Globus pallidus (tissue), 1 donor: ENCODE data around the gene STK40.
A peak's percentile ranks its signal among the peaks of the same experiment; 100 is the strongest.

ENCODE experiments used
- DNase-seq: peaks from one replicate; pipeline ENCODE4 v3.0.0-alpha.2; 2015; ENCODE audit warnings: low spot score

Gene STK40

DNA sequence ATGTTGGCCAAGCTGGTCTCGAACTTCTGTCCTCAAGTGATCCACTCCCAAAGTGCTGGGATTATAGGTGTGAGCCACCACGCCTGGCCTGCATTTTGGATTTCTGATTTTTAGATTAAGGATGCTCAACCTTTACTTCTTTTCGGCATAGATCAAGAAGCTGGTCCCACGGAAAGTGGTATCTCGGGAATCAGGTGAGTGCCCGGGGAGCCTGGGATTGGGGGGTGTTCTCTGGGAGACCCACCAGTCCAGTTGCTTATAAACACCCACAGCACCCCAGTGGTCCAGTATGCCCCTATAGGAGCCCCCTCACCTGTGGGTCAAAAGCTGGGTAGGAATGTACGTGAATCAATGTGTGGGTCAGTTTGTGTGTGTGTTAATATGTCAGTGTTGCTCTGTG lies 76.3 kb downstream of the STK40 start:
- no peak for DNase-seq

DNA sequence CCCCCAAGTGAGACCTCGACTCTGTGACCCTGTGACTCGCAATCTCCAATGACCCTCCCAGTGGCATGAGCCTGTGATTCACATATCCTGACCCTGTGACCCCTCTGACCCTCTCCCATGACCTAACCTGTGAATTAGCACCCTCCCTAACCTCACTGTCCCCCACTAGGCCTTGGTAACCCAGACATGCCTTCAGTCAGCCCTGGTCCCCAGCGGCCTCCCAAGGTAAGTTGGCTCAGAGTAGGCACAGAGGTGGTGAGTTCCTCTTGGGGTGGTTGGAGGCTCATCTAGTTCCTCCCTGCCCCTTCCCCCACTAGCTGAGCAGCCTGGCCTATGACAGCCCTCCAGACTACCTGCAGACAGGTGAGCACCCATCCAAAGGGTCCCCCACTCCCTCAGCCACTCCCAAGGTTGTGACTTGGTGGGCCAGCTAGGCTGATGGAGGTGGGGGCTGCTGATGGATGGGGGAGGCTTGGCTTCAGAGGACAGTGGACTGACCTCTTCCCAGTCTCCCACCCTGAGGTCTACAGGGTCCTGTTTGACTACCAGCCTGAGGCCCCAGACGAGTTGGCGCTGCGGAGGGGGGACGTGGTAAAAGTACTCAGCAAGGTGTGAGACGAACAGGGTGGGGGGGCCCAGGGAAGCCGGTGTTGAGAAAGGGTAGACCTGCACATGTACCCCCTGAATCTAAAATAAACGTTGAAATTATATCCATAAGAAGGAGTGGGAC lies 78.0 kb downstream of the STK40 start:
- no peak for DNase-seq

DNA sequence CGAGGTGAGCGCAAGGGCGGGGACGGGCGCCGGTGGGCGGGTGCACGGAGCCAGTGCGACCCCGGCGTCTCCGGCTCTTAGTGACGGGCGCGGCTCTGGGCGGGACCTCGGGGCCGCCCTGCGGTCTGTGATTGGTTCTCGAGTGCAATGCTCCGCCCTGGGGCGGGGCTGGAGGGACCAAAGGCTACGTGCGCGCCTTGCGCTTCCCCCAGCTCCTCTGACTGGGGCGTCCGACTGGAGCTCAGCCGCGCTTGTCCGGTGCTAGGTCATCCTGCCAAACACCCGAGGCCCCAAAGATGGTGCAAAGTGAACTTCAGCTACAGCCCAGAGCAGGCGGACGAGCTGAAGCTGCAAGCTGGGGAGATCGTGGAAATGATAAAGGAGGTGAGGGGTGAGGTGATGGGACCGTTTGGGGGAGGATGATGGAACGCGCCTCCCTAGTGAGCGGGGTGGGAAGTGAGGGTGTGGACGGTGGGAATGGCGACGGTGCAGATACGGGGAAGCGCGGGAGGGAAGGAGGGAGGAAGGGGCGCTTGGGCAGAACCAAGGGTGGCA lies 78.7 kb downstream of the STK40 start:
- peak; percentile 79 for DNase-seq

DNA sequence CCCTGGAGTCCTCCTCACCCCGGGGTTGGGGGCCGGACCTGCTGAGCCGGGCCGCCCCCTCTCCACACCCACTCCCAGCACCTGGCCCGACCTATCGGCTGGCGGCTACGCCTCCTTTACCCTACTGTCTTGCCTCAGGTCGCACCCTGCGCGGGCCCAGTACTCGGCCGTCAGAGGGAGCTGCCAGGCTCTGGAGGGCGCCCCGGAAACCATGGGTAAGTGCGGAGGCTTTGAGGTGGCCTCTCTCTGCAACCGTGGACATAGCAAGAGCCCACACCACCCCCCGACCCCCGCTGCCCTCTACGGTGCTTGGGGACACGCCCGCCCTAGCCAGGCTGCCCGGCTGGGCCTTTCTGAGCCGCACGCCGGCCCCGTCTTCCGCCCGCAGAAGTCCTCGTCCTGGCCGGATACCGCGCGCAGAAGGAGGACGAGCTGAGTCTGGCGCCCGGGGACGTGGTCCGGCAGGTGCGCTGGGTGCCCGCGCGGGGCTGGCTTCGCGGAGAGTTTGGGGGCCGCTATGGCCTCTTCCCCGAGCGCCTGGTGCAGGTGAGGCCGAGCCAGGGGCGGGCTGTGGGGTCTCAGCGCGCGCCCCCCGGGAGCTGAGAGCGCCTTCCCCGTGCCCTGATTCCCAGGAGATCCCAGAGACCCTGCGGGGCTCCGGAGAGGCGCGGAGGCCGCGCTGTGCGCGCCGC lies 79.4 kb downstream of the STK40 start, which contains the start of gene SH3D21:
SH3D21 (plus strand) TSS at position 159 of the 692 bp plus-strand sequence; CDS start at position 212, 53 bp downstream.
- no peak for DNase-seq

DNA sequence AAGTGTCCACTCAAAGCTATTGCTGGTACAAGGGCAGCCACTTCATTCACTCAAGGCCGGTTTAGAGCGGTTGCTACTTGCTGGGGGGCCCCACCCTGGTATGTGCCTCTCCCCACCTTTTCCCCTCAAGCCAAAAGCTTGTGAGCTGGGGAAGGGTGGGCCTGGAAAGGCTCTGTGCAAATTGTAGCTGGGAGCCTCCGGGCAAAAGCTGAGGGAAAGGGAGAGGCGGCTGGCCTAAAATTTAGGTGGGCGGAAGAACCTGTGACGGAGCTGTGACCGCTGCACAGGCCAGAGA lies 79.9 kb downstream of the STK40 start:
- DNase-seq = no peak

DNA sequence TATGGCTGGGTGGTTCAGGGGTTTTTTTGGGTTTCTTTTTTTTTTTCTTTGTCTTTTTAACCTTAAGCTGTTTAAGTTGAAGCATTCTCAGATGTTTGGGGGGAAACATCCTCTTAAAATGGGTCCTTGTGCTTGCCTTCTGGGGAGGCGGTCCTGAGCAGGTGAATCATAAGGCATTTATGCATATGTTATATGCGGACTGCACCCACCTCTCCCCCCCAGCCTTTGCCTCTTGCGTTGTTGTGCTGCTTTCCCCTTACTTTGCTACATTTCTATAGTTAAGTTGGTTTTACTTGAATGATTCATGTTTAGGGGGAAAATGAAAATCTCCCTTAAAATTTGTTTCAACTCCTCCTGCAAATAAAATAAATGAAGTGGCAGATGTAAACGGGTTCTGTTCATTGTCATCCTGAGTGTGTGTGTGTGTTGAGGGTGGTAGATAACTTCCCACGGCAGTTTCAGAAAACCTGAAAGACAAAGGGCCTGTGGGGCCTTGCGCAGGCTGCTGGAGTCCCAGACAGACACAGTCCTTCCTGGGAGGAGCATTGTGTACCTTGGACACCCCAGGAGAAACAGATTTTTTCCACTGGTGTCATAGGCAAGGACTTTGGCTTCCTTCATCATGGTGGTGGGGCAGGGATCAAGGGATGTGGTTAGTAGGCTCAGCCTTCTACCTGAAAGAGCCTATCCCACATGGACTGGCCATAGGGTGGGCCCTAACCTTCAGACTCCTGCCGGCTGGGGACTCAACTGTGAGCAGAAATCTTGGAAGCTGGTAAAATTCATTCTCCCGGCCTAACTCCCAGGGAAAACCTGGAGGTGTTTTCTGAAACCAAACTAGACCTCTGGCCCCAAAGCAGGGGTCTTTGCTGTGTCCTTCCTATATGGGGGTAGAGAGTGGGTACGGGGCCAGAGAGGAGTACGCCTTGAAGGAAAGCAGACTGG lies 80.5 kb downstream of the STK40 start:
- DNase-seq = no peak

DNA sequence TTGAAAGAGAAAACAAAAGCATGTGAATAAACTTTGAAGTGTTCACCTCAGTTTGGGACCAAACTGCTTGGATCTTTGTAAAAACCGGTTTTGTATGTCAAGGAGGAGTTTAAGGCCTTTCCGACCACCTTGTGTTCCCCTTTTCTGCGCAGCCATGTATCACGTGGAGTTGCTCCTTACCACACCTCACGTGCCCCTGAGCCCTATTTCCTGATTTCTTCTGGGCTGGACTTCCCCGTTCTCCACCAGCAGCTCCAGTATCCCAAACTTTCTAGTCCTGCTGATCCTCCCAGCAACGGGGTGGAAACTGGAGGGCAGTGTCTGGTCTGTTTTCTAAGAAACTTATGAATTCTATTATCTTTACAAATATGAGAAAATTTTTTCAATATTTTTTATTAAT lies 81.2 kb downstream of the STK40 start:
- no peak for DNase-seq

DNA sequence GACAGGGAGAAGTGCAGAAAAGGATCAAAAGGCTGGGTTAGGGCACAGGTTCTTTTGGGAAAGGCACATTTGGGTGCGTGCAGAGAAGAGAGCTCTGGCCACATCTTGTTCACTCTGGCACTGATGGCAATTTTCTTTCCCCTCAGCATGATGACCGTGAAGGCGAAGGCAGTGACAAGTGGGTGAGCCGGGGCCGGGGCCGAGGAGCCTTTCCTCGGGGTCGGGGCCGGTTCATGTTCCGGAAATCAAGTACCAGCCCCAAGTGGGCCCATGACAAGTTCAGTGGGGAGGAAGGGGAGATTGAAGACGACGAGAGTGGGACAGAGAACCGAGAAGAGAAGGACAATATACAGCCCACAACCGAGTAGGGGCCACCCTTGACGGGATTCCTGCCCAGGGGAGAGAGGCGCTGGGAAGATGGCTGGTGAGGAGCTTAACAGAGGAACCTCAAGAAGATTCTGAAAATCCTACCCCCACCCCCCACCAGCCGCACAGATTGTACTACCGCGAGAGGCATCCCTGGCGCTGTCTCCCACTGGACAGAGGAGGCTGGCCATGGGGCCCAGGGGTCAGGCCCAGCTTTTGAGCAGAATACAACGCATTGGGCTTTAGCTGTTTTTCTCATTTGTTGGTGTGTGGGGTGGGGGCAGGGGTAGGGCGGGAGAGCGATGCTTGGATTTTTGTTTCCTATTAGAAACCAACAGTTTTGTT lies 81.9 kb downstream of the STK40 start:
- no peak for DNase-seq

DNA sequence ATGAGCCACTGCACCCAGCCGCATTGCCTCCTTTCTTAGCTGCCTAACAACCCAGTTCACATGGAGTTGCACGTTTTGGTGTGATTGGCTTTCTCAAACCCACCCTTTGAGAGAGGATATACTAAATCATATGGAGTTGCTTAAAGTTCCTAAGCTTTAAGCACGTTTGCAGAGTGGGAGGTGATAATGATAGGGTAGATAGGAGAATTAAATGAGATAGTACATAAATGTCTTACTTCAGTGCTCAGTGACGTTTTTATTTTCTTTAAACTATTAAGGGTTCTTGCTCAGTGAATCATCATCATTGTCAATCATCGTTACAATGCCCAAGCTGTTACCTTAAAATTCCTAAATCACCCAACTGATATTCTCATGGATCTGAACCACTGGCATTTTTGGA lies 82.5 kb downstream of the STK40 start:
- DNase-seq = no peak

DNA sequence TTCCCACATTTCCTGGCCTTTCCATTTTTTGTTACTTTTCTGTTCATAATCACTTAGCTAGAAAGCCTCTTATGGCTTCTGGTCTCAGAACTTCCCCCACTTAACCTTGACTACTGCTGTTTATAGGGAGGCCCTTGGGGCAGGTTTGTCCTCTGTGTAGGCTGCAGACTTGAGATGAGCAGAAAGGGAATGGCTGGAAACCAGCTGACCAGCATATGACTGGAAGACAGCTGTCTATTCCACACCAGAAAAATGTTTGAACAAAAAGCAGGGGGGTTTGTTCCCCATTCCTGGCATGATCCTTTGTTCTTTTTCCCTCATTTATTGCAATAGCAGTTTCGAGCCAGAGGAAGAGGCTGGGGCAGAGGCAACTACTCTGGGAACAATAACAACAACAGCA lies 84.5 kb downstream of the STK40 start:
- peak; percentile 61 for DNase-seq

DNA sequence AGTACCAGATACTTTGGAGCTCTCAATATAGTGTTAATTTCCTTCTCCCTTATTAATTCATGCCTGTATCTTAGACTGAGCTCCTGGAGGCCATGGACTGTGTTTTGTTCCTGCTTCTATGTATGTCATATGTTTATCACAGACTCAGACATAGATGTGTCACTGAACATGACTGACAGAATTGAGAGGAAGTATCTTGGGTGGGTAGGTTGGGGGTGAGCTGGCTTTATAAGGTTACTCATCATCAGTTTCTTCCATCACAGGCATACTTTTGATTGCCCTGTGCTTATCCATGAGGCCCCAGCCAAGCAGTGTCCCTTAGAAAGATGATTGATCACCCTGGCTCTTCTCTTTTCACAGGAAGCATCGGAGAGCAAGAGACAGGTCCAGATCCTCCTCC lies 85.2 kb downstream of the STK40 start:
- no peak for DNase-seq

DNA sequence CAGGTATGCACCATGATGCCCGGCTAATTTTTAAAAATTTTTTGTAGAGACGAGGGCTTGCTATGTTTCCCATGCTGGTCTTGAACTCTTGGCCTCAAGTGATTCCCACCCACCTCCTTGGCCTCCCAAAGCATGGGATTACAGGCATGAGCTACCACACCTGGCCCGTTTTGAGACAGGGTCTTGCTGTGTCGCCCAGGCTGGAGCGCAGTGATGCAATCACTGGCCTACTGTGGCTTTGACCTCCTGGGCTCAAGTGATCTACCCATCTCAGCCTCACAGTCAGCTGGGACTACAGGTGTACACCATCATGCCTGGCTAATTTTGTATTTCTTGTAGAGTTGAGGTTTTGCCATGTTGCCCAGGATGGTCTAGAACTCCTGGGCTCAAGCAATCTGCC lies 87.1 kb downstream of the STK40 start:
- no peak for DNase-seq

DNA sequence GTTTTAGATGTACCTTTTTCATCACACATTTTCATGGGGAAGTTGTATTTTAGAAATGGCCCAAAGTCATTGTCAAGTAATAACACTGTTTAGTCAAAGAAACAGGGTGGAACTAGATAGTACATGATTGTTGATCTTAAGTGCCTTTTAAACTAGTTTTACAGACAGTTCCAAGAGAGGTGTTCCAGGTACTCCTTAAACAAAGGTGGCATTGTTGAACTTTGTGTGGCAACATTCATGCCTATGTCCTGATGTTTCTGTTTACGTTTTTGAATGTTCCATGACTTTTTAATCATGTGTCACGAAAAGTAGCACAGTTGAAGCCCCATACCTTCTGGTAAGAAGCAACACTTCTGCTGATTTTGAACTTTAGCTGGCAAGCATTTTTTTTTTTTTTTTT lies 88.7 kb downstream of the STK40 start:
- DNase-seq = no peak

DNA sequence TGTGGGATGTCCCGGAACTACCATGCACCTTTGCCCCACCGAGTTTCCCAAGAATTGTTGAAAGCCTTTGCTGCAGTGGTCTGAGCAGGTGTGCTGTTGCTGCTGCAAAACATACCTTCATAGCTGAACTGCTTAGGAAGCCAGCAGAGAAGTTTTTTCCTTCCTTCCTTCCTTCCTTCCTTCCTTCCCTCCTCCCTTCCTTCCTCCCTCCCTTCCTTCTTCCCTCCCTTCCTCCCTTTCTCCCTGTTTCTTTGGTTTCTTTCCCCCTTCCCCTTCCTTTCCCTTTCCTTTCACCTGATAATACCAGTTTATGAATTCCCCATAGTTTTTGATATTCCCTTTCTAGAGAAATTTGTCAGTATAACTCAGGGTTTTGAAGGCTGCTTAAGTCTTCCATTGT lies 90.3 kb downstream of the STK40 start:
- DNase-seq = no peak
